ENCODE data around the gene UBL3. TPM values are rescaled to one million over a fixed set of nuclear protein-coding genes. Genes with fewer than 3 reads are reported as not detected.

The UBL3 gene
- total and polyA plus RNA-seq, 2 of the 8 experiments (the other 6 are each of a cell fraction or from before 2014, with no cell fraction given) = 5.3 to 16.1 TPM

- H4K8ac ChIP-seq (ENCODE audit: extremely low read depth, insufficient read depth, low read length) = no peak overlapping the region
- peak overlapping the region in 1 of 2 experiments; percentile 15; a peak in 2 of 4 replicates for H3K4me2 ChIP-seq (ENCODE audit: insufficient read depth in 1 of 2, low read depth in 2 of 2, low read length in 2 of 2)
- no peak overlapping the region for H3K4ac ChIP-seq (replicated peaks; ENCODE audit: insufficient read length, low read depth, low read length)
- no peak overlapping the region for H4K5ac ChIP-seq (ENCODE audit: insufficient read length, low read depth, low read length)
- peak overlapping the region in 1 of 4 experiments; percentile 30; a peak in 1 of 8 replicates for H3K4me3 ChIP-seq (ENCODE audit: extremely low read depth in 1 of 4, insufficient read depth in 2 of 4, low read depth in 3 of 4, low read length in 4 of 4)
- no peak overlapping the region for H2BK5ac ChIP-seq (ENCODE audit: low read depth, low read length)
- ChIA-PET CTCF (ENCODE audit: partially characterized antibody) (interaction anchor here (1.0 kb wide), 1 partner anchor 378 kb away, joined by 3 read pairs; no protein-coding TSS in a partner anchor), POLR2A (ENCODE audit: partially characterized antibody) (interaction anchor here (0.8 to 1.5 kb wide), 4 partner anchors 9 to 35 kb away, joined by 3 to 5 read pairs (median 4); no protein-coding TSS in a partner anchor)
- H3K56ac ChIP-seq (replicated peaks; ENCODE audit: insufficient read length, low read depth, low read length) = no peak overlapping the region
- H3K27me3 ChIP-seq (replicated peaks in 1 of 4; ENCODE audit: control insufficient read depth in 3 of 4, extremely low read depth in 1 of 4, insufficient read depth in 3 of 4, low read length in 3 of 4) = no peaks in the 10 kb centered on the region
- H3K23me2 ChIP-seq (ENCODE audit: low read depth, low read length) = no peaks in the 10 kb centered on the region
- H4K20me1 ChIP-seq (replicated peaks in 1 of 2; ENCODE audit: control insufficient read depth in 1 of 2, insufficient read depth in 2 of 2, low read length in 2 of 2) = no peaks in the 10 kb centered on the region
- no peak overlapping the region for H3K14ac ChIP-seq (ENCODE audit: insufficient read length)
- H4K91ac ChIP-seq (replicated peaks; ENCODE audit: insufficient read length, low read length) = no peak overlapping the region
- H3K79me1 ChIP-seq (ENCODE audit: low read depth, low read length) = no peaks in the 10 kb centered on the region
- no peak overlapping the region for H2BK20ac ChIP-seq (ENCODE audit: low read length)
- WGBS, 2 experiments (ENCODE audit: extremely low coverage in 1 of 2, insufficient coverage in 1 of 2, insufficient read length in 1 of 2, insufficient replicate concordance in 2 of 2, low coverage in 1 of 2, low lambda C conversion rate in 2 of 2, missing lambda C conversion rate in 1 of 2) = 51% methylated on average over 7 of the region's 7 CpGs; no CpG with 5 or more reads in 1 of the 2 experiments
- H3K36me3 ChIP-seq (ENCODE audit: control insufficient read depth in 2 of 4, insufficient read depth in 4 of 4, low read length in 3 of 4) = no peaks in the 10 kb centered on the region
- H3K18ac ChIP-seq (ENCODE audit: extremely low read depth, low read length) = no peak overlapping the region
- peak; percentile 70 for FAIRE-seq
- no peak overlapping the region for H2BK15ac ChIP-seq (ENCODE audit: low read length)
- DNase-seq (ENCODE audit: low read depth in 1 of 2, low spot score in 2 of 2) = no peak
- no peak overlapping the region for H2BK12ac ChIP-seq (ENCODE audit: low read depth, low read length)
- no peaks in the 10 kb centered on the region for H3K9me3 ChIP-seq (ENCODE audit: insufficient read depth in 2 of 2, low read depth in 1 of 2, low read length in 1 of 2)
- no peaks in the 10 kb centered on the region for H3K79me2 ChIP-seq (ENCODE audit: control insufficient read depth in 1 of 2, insufficient read depth in 2 of 2, low read length in 2 of 2)
- H2BK120ac ChIP-seq (replicated peaks; ENCODE audit: low read depth, low read length) = no peak overlapping the region
- no peak overlapping the region for H2AK5ac ChIP-seq (ENCODE audit: low read depth, low read length)
- no peak overlapping the region for H3K23ac ChIP-seq (ENCODE audit: insufficient read length)
- peak overlapping the region in 1 of 4 experiments; percentile 23; a peak in 1 of 7 replicates for H3K9ac ChIP-seq (replicated peaks in 1 of 4; ENCODE audit: extremely low read depth in 1 of 4, low read depth in 3 of 4, low read length in 3 of 4)
- no peak overlapping the region for H2AFZ ChIP-seq (ENCODE audit: low read length)
- H3K4me1 ChIP-seq (replicated peaks in 1 of 4; ENCODE audit: control insufficient read depth in 3 of 4, insufficient read depth in 4 of 4, low read length in 3 of 4) = peaks cover 0 to 13% (median 9%) of the 10 kb centered on the region in 4 experiments; a peak in 6 of 7 replicates
- peak overlapping the region; percentile 42; the same call in 1 of the 2 replicates for H3K27ac ChIP-seq (ENCODE audit: low read depth, low read length)
- TF ChIP-seq CHD1 (IDR thresholded peaks at IDR 0.05; ENCODE audit: low read depth, low read length) (no peak), CEBPB (IDR thresholded peaks at IDR 0.05; ENCODE audit: low read depth, low read length) (no peak), BRCA1 (IDR thresholded peaks at IDR 0.05; ENCODE audit: low read depth, low read length) (no peak), CHD2 (IDR thresholded peaks at IDR 0.05; ENCODE audit: low read length) (peak; percentile 61), MAFK (IDR thresholded peaks at IDR 0.05; ENCODE audit: low read depth, low read length) (0 out of 2 replicates have a peak, but pooled peaks have one; percentile 11), NANOG (IDR thresholded peaks at IDR 0.05; ENCODE audit: insufficient read depth, low read depth, low read length, poor library complexity, severe bottlenecking) (peak; percentile 11), TBP (IDR thresholded peaks at IDR 0.05; ENCODE audit: low read depth, low read length) (no peak), SUZ12 (IDR thresholded peaks at IDR 0.05; ENCODE audit: low read length) (no peak), YY1 (IDR thresholded peaks at IDR 0.05; ENCODE audit: low read depth, low read length) (no peak), SP1 (IDR thresholded peaks at IDR 0.05; ENCODE audit: low read depth, low read length) (peak; percentile 90), PHF8 (conservative IDR thresholded peaks at IDR 0.05; ENCODE audit: low read depth, low read length) (no peak), SAP30 (IDR thresholded peaks at IDR 0.05; ENCODE audit: insufficient read depth, insufficient replicate concordance, low read length) (no peak)
These were observed 34.4 kb upstream of the UBL3 start for GRCh38 chr13:29884671-29885430.
